K562 (cell line): ENCODE results near the gene ZNF358. TPM values are rescaled to one million over a fixed set of nuclear protein-coding genes. Genes with fewer than 3 reads are reported as not detected.

Experiments
- ATAC-seq: fragments of 200-7000 bp; cut with Tn5 transposase; 3 replicates; pipeline ENCODE4 v1.9.1; 2020; ENCODE audit warnings: moderate library complexity
- BruUV-seq: library from RNA; stranded (reverse); fragments of 400-500 nt; replicated peaks from 2 replicates; lab custom pipeline; 2021; lab: Mats Ljungman, UMichigan
- CTCF ChIA-PET: fragments of 300-600 bp; formaldehyde crosslinking; extraction: SDS; loops from one replicate; lab custom pipeline; 2021; ENCODE audit warnings: low intra/inter-chr PET ratio; lab: Yijun Ruan, JAX
- POLR2A ChIA-PET: fragments of 300-600, 350-650 bp; sonication (Branson Sonifier 250); formaldehyde crosslinking; extraction: SDS; loops from one replicate; lab custom pipeline; 2021; ENCODE audit warnings: antibody characterized with exemption, inconsistent platforms; lab: Yijun Ruan, JAX
- DNase-seq, 4 experiments: peaks; one replicate each; pipeline versions ENCODE4 v3.0.0 to v3.0.0-alpha.2; 2011 to 2018; ENCODE audit warnings: low spot score in 3 of 4, mixed read lengths in 3 of 4; ENCODE audit errors: extremely low read depth in 1 of 4
- FAIRE-seq: peaks from 2 replicates; lab custom pipeline; 2011; peaks lifted over from hg19 to GRCh38; lab: Jason Lieb, UNC
- H2AFZ ChIP-seq: 2 replicates; pipeline ENCODE4 v1.6.0; 2011; ENCODE audit warnings: low read depth, low read length, control low read depth, inconsistent platforms
- H3K27ac ChIP-seq: fragments of 200-600 bp; 3 replicates; pipeline ENCODE4 v1.8.0; 2011; ENCODE audit warnings: low read depth, mild to moderate bottlenecking, control low read depth, inconsistent platforms, low read length, moderate library complexity, mixed read lengths; ENCODE audit errors: extremely low read depth
- H3K27me3 ChIP-seq, 2 experiments: fragments of 300-600 bp in 1 of 2; 2 replicates in 1 of 2; 3 replicates in 1 of 2; pipeline versions ENCODE4 v1.6.0 to v1.8.0; 2011; ENCODE audit warnings: inconsistent platforms in 2 of 2, low read length in 2 of 2, mild to moderate bottlenecking in 1 of 2, mixed read lengths in 1 of 2, moderate library complexity in 1 of 2; ENCODE audit not compliant: control insufficient read depth in 2 of 2, insufficient read depth in 2 of 2
- H3K36me3 ChIP-seq: fragments of 300-600 bp; 3 replicates; pipeline ENCODE4 v1.8.0; 2011; ENCODE audit warnings: mild to moderate bottlenecking, low read length, inconsistent platforms; ENCODE audit not compliant: control insufficient read depth, insufficient read depth
- H3K4me1 ChIP-seq, 2 experiments: fragments of 200-600 bp in 1 of 2; replicated peaks in 1 of 2; 2 replicates in 1 of 2; 3 replicates in 1 of 2; pipeline versions ENCODE4 v1.5.1 to v1.8.0; 2011; ENCODE audit warnings: inconsistent platforms in 2 of 2, low read length in 2 of 2, mild to moderate bottlenecking in 1 of 2, mixed read lengths in 1 of 2, moderate library complexity in 1 of 2; ENCODE audit not compliant: control insufficient read depth in 2 of 2, insufficient read depth in 2 of 2
- H3K4me2 ChIP-seq: 2 replicates; pipeline ENCODE4 v1.6.1; 2011; ENCODE audit warnings: low read length, control low read depth, inconsistent platforms, mixed read lengths; ENCODE audit not compliant: insufficient read depth
- H3K4me3 ChIP-seq: fragments of 200-600 bp; sonication (generic), shearing (Covaris generic); 2 replicates; pipeline ENCODE4 v1.5.1; 2016; ENCODE audit warnings: control low read depth, inconsistent platforms
- H3K79me2 ChIP-seq: fragments of 200-600 bp; 3 replicates; pipeline ENCODE4 v1.8.0; 2011; ENCODE audit warnings: low read length, inconsistent platforms; ENCODE audit not compliant: control insufficient read depth, insufficient read depth
- H3K9ac ChIP-seq, 2 experiments: 2 replicates each; pipeline versions ENCODE4 v1.6.0 to v1.6.1; 2011; ENCODE audit warnings: low read depth in 2 of 2, low read length in 2 of 2, control low read depth in 1 of 2, inconsistent platforms in 1 of 2, mild to moderate bottlenecking in 1 of 2, mixed read lengths in 1 of 2; ENCODE audit not compliant: insufficient read depth in 1 of 2
- H3K9me1 ChIP-seq: one replicate; pipeline ENCODE4 v1.6.0; 2011; ENCODE audit warnings: inconsistent platforms, mild to moderate bottlenecking, low read length, moderate library complexity; ENCODE audit not compliant: control insufficient read depth, insufficient read depth
- H3K9me3 ChIP-seq: replicated peaks from 2 replicates; pipeline ENCODE4 v1.5.1; 2011; ENCODE audit warnings: low read depth, low read length, inconsistent platforms; ENCODE audit not compliant: control insufficient read depth, insufficient read depth
- H4K20me1 ChIP-seq: replicated peaks from 2 replicates; pipeline ENCODE4 v1.6.1; 2011; ENCODE audit warnings: low read length, inconsistent platforms, mixed read lengths; ENCODE audit not compliant: control insufficient read depth, insufficient read depth
- MCM7 ChIP-seq, 2 experiments: fragments of 450-650 bp; IDR thresholded peaks; 2 replicates each; pipeline ENCODE4 v1.6.1; 2016 to 2018
- NCOA6 ChIP-seq: fragments of 450-650 bp; IDR thresholded peaks from 2 replicates; pipeline ENCODE4 v1.6.1; 2017; ENCODE audit warnings: mild to moderate bottlenecking
- NR2C2 ChIP-seq, 2 experiments: fragments of 200-800 bp in 1 of 2; sonication (Bioruptor generic) in 1 of 2; sonication (generic) in 1 of 2; formaldehyde crosslinking in 1 of 2; IDR thresholded peaks; 2 replicates each; pipeline versions ENCODE4 v1.6.1 to v1.8.0; 2016 to 2022; ENCODE audit warnings: mild to moderate bottlenecking in 1 of 2, missing compliant biosample characterization in 1 of 2, missing genetic modification characterization in 1 of 2, missing genetic modification reagents in 1 of 2
- NR2F6 ChIP-seq: fragments of 450-650 bp; formaldehyde crosslinking; IDR thresholded peaks from 2 replicates; pipeline ENCODE4 v1.4.0; 2020; ENCODE audit warnings: mild to moderate bottlenecking
- RBFOX2 ChIP-seq: fragments of 200-400 bp; formaldehyde crosslinking; IDR thresholded peaks from 2 replicates; pipeline ENCODE4 v1.6.1; 2017; ENCODE audit warnings: low read depth, mild to moderate bottlenecking, low read length, moderate library complexity
- TAF7 ChIP-seq: fragments of 450-650 bp; IDR thresholded peaks from 2 replicates; pipeline ENCODE4 v1.6.1; 2016; ENCODE audit warnings: missing genetic modification characterization, missing compliant biosample characterization
- ZBTB33 ChIP-seq: sonication (generic); formaldehyde crosslinking; IDR thresholded peaks from 2 replicates; pipeline ENCODE4 v1.8.1; 2023; ENCODE audit warnings: mild to moderate bottlenecking, missing genetic modification reagents
- ZFP1 ChIP-seq: fragments of 450-650 bp; formaldehyde crosslinking; IDR thresholded peaks from 2 replicates; pipeline ENCODE4 v1.4.0; 2020; ENCODE audit warnings: mild to moderate bottlenecking, mixed read lengths
- ZNF551 ChIP-seq: fragments of 250-450 bp; sonication (Bioruptor Pico); IDR thresholded peaks from 2 replicates; pipeline ENCODE4 v1.5.0; 2021; ENCODE audit warnings: mild to moderate bottlenecking, moderate library complexity
- WGBS: fragments of 100-300 bp; shearing (Covaris generic); methylation state at CpG from one replicate; pipeline ENCODE4 v1.1.6; 2016; ENCODE audit warnings: low coverage, mixed read lengths; ENCODE audit not compliant: insufficient coverage; ENCODE audit errors: missing lambda C conversion rate; 5-methylcytosine and 5-hydroxymethylcytosine counted together
- in situ Hi-C: fragments of 300-500 bp; cut with MboI; formaldehyde crosslinking; loops from 4 replicates; pipeline ENCODE4 v1.15.0; 2018; ENCODE audit warnings: inconsistent platforms, mixed read lengths
- intact Hi-C: fragments of 100-400 bp; cut with micrococcal nuclease; formaldehyde crosslinking; loops from 2 replicates; pipeline ENCODE4 v1.14.2; 2022
- polyA plus RNA-seq, 8 experiments: library from polyadenylated mRNA; depleted of rRNA in 4 of 8; stranded (reverse) in 5 of 8; unstranded in 3 of 8; fragments of >200 nt; fragmentation: Nextera tagmentation in 2 of 8; fragmentation: Illumina TruSeq in 1 of 8; extraction: Ambion mirVana in 2 of 8; extraction: Trizol in 1 of 8; gene quantifications; 2 replicates each; pipeline versions ENCODE4 v1.2.1 to v1.2.3, GENCODE V29; 2011 to 2014; ENCODE audit warnings: inconsistent platforms in 1 of 8, missing spikeins in 1 of 8
- total RNA-seq, 7 experiments: library from RNA; depleted of rRNA in 6 of 7; stranded (reverse); fragments of >200 nt in 6 of 7; fragmentation: Illumina TruSeq in 2 of 7; extraction: Trizol in 2 of 7; gene quantifications; 2 replicates each; pipeline versions ENCODE4 v1.2.1 to v1.2.3, GENCODE V29; 2011 to 2021; ENCODE audit warnings: low replicate concordance in 1 of 7

ZNF358 gene
- total and polyA plus RNA-seq, 9 of the 15 experiments (the other 6 are each of a cell fraction or from before 2014, with no cell fraction given), result 0.04 to 17.2 (median 4.9) TPM

GRCh38 chr19:7480222-7480969, 35.5 kb upstream of the ZNF358 start (continued):
- TF ChIP-seq RBFOX2, result no peak
- TF ChIP-seq NR2F6 (CRISPR knock-in tag), result no peak
- TF ChIP-seq NCOA6, result no peak
- no peak for TF ChIP-seq ZFP1 (CRISPR knock-in tag)
- TF ChIP-seq ZNF551 (CRISPR knock-in tag), result no peak
- no peak for TF ChIP-seq MCM7 (IDR thresholded peaks at IDR 0.05)
- TF ChIP-seq, all 486 proteins: peak for 13

- H3K9me3 ChIP-seq, result no peaks in the 10 kb centered on the region
- intact Hi-C loops, result no loop called here
- H3K79me2 ChIP-seq, result no peaks in the 10 kb centered on the region
- peak; percentile 79 for FAIRE-seq
- H2AFZ ChIP-seq, result peak overlapping the region; percentile 34; the same call in 1 of the 2 replicates
- H3K36me3 ChIP-seq, result no peaks in the 10 kb centered on the region
- CTCF ChIA-PET, result no interaction called here
- ATAC-seq, result peak; percentile 11; the same call in 1 of the 3 replicates
- peaks cover 18 to 61% of the 10 kb centered on the region in 2 experiments for H3K4me1 ChIP-seq
- no peaks in the 10 kb centered on the region for H3K9me1 ChIP-seq
- in situ Hi-C loops, result no loop called here
- H3K4me2 ChIP-seq, result no peak overlapping the region
- H3K4me3 ChIP-seq, result no peak overlapping the region
- POLR2A ChIA-PET, result interaction anchor here (0.6 to 1.0 kb wide), 2 partner anchors 9 to 226 kb away, joined by 3 read pairs; no protein-coding TSS in a partner anchor
- H3K27ac ChIP-seq, result peak overlapping the region; percentile 55; the same call in 2 of the 3 replicates
- H4K20me1 ChIP-seq, result no peaks in the 10 kb centered on the region
- peak in 1 of 4 experiments; percentile 25 for DNase-seq
- TF ChIP-seq TAF7 (tag) (no peak), ZBTB33 (CRISPR knock-in tag) (0 out of 2 replicates have a peak, but pooled peaks have one; percentile 27), NR2C2 (CRISPR knock-in tag; IDR thresholded peaks at IDR 0.05) (no peak), NR2C2 (tag; IDR thresholded peaks at IDR 0.05) (0 out of 2 replicates have a peak, but pooled peaks have one; percentile 16)
- TF ChIP-seq, all 486 proteins: peak for 2
- Histone ChIP-seq H3K9ac (peak overlapping the region; percentile 1 to 83; a peak in 2 of 4 replicates), H3K27me3 (no peaks in the 10 kb centered on the region)
- WGBS, result 55% methylated on average over 7 of the region's 7 CpGs
- no TSS peak for BruUV-seq
These were observed 35.0 kb upstream of the ZNF358 start for GRCh38 chr19:7480970-7481255.
